ENCODE measurements around the gene CNKSR3.

CNKSR3 gene

GRCh38 chr6:154350293-154350692, 160.2 kb downstream of the CNKSR3 start:
- no peak for ATAC-seq
- TF ChIP-seq CREB5 (CRISPR knock-in tag; IDR thresholded peaks at IDR 0.05; ENCODE audit: low read depth) (no peak), ZNF70 (CRISPR knock-in tag; IDR thresholded peaks at IDR 0.05) (no peak), TCF4 (CRISPR knock-in tag; IDR thresholded peaks at IDR 0.05; ENCODE audit: borderline replicate concordance) (no peak)

DNA sequence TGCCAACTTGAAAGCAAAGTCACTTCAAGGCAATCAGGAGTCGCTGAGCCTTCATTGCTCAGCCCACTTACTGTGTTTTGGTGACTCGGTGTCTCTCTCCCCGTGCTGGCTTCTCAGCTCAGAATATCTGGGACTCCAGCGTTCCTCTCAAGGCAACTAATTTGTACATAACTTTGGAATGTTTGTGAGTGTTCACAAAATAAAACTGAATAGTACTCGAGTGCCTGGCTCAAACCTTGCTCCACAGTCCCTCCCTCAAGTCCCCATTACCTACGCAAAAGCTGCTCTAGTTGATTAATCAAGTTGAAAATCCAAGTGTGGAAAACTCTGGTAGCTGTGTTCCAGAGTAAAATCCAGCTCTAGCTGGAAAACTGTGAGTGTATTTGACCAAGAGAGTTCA, 162.5 kb downstream of the CNKSR3 start:
- no peak for ATAC-seq
- TF ChIP-seq CSRNP3 (CRISPR knock-in tag; IDR thresholded peaks at IDR 0.05): no peak
- TF ChIP-seq CSDC2 (CRISPR knock-in tag; IDR thresholded peaks at IDR 0.05): no peak
- no peak for TF ChIP-seq ZNF70 (CRISPR knock-in tag; IDR thresholded peaks at IDR 0.05)
- TF ChIP-seq TOX (CRISPR knock-in tag; IDR thresholded peaks at IDR 0.05; ENCODE audit: borderline replicate concordance): no peak
- no peak for TF ChIP-seq ZFP3 (CRISPR knock-in tag; IDR thresholded peaks at IDR 0.05)
- no peak for TF ChIP-seq SNAI2 (CRISPR knock-in tag; IDR thresholded peaks at IDR 0.05)
- no peak for TF ChIP-seq OSR1 (CRISPR knock-in tag; IDR thresholded peaks at IDR 0.05)
- TF ChIP-seq, protein P1, sequence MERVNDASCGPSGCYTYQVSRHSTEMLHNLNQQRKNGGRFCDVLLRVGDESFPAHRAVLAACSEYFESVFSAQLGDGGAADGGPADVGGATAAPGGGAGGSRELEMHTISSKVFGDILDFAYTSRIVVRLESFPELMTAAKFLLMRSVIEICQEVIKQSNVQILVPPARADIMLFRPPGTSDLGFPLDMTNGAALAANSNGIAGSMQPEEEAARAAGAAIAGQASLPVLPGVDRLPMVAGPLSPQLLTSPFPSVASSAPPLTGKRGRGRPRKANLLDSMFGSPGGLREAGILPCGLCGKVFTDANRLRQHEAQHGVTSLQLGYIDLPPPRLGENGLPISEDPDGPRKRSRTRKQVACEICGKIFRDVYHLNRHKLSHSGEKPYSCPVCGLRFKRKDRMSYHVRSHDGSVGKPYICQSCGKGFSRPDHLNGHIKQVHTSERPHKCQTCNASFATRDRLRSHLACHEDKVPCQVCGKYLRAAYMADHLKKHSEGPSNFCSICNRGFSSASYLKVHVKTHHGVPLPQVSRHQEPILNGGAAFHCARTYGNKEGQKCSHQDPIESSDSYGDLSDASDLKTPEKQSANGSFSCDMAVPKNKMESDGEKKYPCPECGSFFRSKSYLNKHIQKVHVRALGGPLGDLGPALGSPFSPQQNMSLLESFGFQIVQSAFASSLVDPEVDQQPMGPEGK (CRISPR knock-in tag; IDR thresholded peaks at IDR 0.05; ENCODE audit: borderline replicate concordance): no peak

- no peak for ATAC-seq
- TF ChIP-seq, protein P1 (CRISPR knock-in tag; IDR thresholded peaks at IDR 0.05; ENCODE audit: borderline replicate concordance): no peak
- TF ChIP-seq ZNF70 (CRISPR knock-in tag; IDR thresholded peaks at IDR 0.05) (no peak), ARNTL (CRISPR knock-in tag; IDR thresholded peaks at IDR 0.05; ENCODE audit: borderline replicate concordance, low read depth) (no peak), RARB (CRISPR knock-in tag; IDR thresholded peaks at IDR 0.05) (no peak), BACH2 (CRISPR knock-in tag; IDR thresholded peaks at IDR 0.05; ENCODE audit: borderline replicate concordance) (no peak), GLIS3 (CRISPR knock-in tag; IDR thresholded peaks at IDR 0.05) (no peak), CREB5 (CRISPR knock-in tag; IDR thresholded peaks at IDR 0.05; ENCODE audit: low read depth) (no peak), OSR1 (CRISPR knock-in tag; IDR thresholded peaks at IDR 0.05) (no peak), PPARA (CRISPR knock-in tag; IDR thresholded peaks at IDR 0.05; ENCODE audit: borderline replicate concordance) (no peak), CSDC2 (CRISPR knock-in tag; IDR thresholded peaks at IDR 0.05) (no peak), ISL1 (CRISPR knock-in tag; IDR thresholded peaks at IDR 0.05) (no peak), ZFP30 (CRISPR knock-in tag; IDR thresholded peaks at IDR 0.05) (no peak), SNAI2 (CRISPR knock-in tag; IDR thresholded peaks at IDR 0.05) (no peak), TCF4 (CRISPR knock-in tag; IDR thresholded peaks at IDR 0.05; ENCODE audit: borderline replicate concordance) (no peak)
Observed at GRCh38 chr6:154345811-154346210, 164.7 kb downstream of the CNKSR3 start.

- TF ChIP-seq ZFP3 (CRISPR knock-in tag; IDR thresholded peaks at IDR 0.05): no peak
- TF ChIP-seq SNAI2 (CRISPR knock-in tag; IDR thresholded peaks at IDR 0.05): no peak
- TF ChIP-seq ZFP30 (CRISPR knock-in tag; IDR thresholded peaks at IDR 0.05): no peak
- TF ChIP-seq CSDC2 (CRISPR knock-in tag; IDR thresholded peaks at IDR 0.05): no peak
- TF ChIP-seq, protein P1 (CRISPR knock-in tag; IDR thresholded peaks at IDR 0.05; ENCODE audit: borderline replicate concordance): no peak
- TF ChIP-seq ESRRG (CRISPR knock-in tag; IDR thresholded peaks at IDR 0.05): no peak
- TF ChIP-seq, protein P2, sequence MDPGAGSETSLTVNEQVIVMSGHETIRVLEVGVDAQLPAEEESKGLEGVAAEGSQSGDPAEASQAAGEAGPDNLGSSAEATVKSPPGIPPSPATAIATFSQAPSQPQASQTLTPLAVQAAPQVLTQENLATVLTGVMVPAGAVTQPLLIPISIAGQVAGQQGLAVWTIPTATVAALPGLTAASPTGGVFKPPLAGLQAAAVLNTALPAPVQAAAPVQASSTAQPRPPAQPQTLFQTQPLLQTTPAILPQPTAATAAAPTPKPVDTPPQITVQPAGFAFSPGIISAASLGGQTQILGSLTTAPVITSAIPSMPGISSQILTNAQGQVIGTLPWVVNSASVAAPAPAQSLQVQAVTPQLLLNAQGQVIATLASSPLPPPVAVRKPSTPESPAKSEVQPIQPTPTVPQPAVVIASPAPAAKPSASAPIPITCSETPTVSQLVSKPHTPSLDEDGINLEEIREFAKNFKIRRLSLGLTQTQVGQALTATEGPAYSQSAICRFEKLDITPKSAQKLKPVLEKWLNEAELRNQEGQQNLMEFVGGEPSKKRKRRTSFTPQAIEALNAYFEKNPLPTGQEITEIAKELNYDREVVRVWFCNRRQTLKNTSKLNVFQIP (CRISPR knock-in tag; IDR thresholded peaks at IDR 0.05; ENCODE audit: borderline replicate concordance, low read depth): no peak
- no peak for TF ChIP-seq ZNF565 (CRISPR knock-in tag; conservative IDR thresholded peaks at IDR 0.05; ENCODE audit: low read depth)
- no peak for TF ChIP-seq CSRNP3 (CRISPR knock-in tag; IDR thresholded peaks at IDR 0.05)
- TF ChIP-seq ZNF8 (CRISPR knock-in tag; IDR thresholded peaks at IDR 0.05): no peak
- ATAC-seq: peak; percentile 65
Observed at GRCh38 chr6:154343473-154344308, 166.8 kb downstream of the CNKSR3 start.

All from SK-N-SH treated with all-trans-retinoic acid at 6 μM for 48 hours (cell line).